Spleen (tissue), 11 donors: ENCODE results near the gene ALKBH6. TPM values are rescaled to one million over a fixed set of nuclear protein-coding genes. Genes with fewer than 3 reads are reported as not detected.
A peak's percentile ranks its signal among the peaks of the same experiment; 100 is the strongest.
"Not testable (repeated sequence)": the region's sequence is repeated elsewhere in the genome, so short reads cannot be mapped to it uniquely, and the experiment has no call there.

Experiments used
- DNase-seq: peaks from one replicate; pipeline ENCODE4 v3.0.0-alpha.2; 2020
- H3K27ac ChIP-seq, 8 donors: fragments of 200-600 bp; sonication (generic) in 7 of 8; 1 replicate in 4 of 8; 2 replicates in 4 of 8; pipeline versions ENCODE4 v1.5.0 to v1.8.0; 2016 to 2021; ENCODE audit warnings: inconsistent platforms in 4 of 8, mild to moderate bottlenecking in 4 of 8, moderate library complexity in 1 of 8
- H3K27me3 ChIP-seq, 7 donors: fragments of 200-600 bp; sonication (generic) in 6 of 7; replicated peaks in 1 of 7; 1 replicate in 4 of 7; 2 replicates in 3 of 7; pipeline versions ENCODE4 v1.5.0 to v1.8.0; 2016 to 2021; ENCODE audit warnings: inconsistent platforms in 3 of 7, mild to moderate bottlenecking in 1 of 7
- H3K36me3 ChIP-seq, 6 donors: fragments of 200-600 bp; sonication (generic) in 5 of 6; 1 replicate in 4 of 6; 2 replicates in 2 of 6; pipeline versions ENCODE4 v1.5.0 to v1.8.0; 2016 to 2021; ENCODE audit warnings: inconsistent platforms in 2 of 6
- H3K4me1 ChIP-seq, 6 donors: fragments of 200-600 bp; sonication (generic) in 5 of 6; 1 replicate in 3 of 6; 2 replicates in 3 of 6; pipeline versions ENCODE4 v1.5.0 to v1.8.0; 2016 to 2021; ENCODE audit warnings: inconsistent platforms in 3 of 6
- H3K4me3 ChIP-seq, 8 donors: fragments of 200-600 bp; sonication (generic) in 7 of 8; 1 replicate in 4 of 8; 2 replicates in 4 of 8; pipeline versions ENCODE4 v1.5.0 to v1.8.0; 2016 to 2021; ENCODE audit warnings: inconsistent platforms in 4 of 8, mild to moderate bottlenecking in 4 of 8, moderate library complexity in 2 of 8
- H3K9me3 ChIP-seq, 8 donors: fragments of 200-600 bp; sonication (generic) in 7 of 8; 1 replicate in 4 of 8; 2 replicates in 4 of 8; pipeline versions ENCODE4 v1.5.0 to v1.8.0; 2016 to 2021; ENCODE audit warnings: inconsistent platforms in 4 of 8
- POLR2A ChIP-seq, 3 donors: fragments of 450-650 bp; IDR thresholded peaks; one replicate each; pipeline ENCODE4 v1.5.1; 2017; ENCODE audit warnings: antibody characterized with exemption in 3 of 3, mild to moderate bottlenecking in 1 of 3
- POLR2AphosphoS5 ChIP-seq, 3 donors: sonication (generic); formaldehyde crosslinking; IDR thresholded peaks; one replicate each; pipeline ENCODE4 v1.5.1; 2017; ENCODE audit warnings: antibody characterized with exemption in 3 of 3
- WGBS, 5 donors: extraction: QIAGEN DNeasy Blood & Tissue Kit in 3 of 5; methylation state at CpG; one replicate each; pipeline versions ENCODE4 v1.1.5 to v1.1.7; 2013 to 2018; 5-methylcytosine and 5-hydroxymethylcytosine counted together
- intact Hi-C: fragments of 100-400 bp; cut with DNase I; formaldehyde crosslinking; loops from one replicate; pipeline ENCODE4 v1.15.0; 2023; ENCODE audit warnings: low total_unique reads
- polyA plus RNA-seq, 3 donors: library from polyadenylated mRNA; stranded (reverse); fragments of 200-250 nt; gene quantifications; one replicate each; pipeline ENCODE4 v1.2.1, GENCODE V29; 2013
- total RNA-seq, 7 donors: library from RNA; depleted of rRNA in 3 of 7; stranded (reverse); fragments of >200 nt in 3 of 7; fragmentation: NEBNext Ultra II Directional in 4 of 7; extraction: Animal tissue kit (Norgen Biotek cat#: 25700) in 4 of 7; gene quantifications; one replicate each; pipeline versions ENCODE4 v1.1.0 to v1.2.1, GENCODE V29; 2016 to 2021
- TF ChIP-seq, protein P1 (sequence below), 11 experiments: fragments of 200-600 bp in 7 of 11; fragments of 450-650 bp in 4 of 11; sonication (generic) in 4 of 11; IDR thresholded peaks in 8 of 11; conservative IDR thresholded peaks in 3 of 11; 1 replicate in 7 of 11; 2 replicates in 4 of 11; pipeline versions ENCODE4 v1.4.0 to v1.8.0; 2016 to 2021; ENCODE audit warnings: antibody characterized with exemption in 11 of 11, inconsistent platforms in 4 of 11, mild to moderate bottlenecking in 1 of 11
- donor health status: healthy with polysubstance abuse.
- donor health status: DM: no; HTN: no; CAD: no; lungs with moderate emphysema.
- donor health status: DM: no; HTN: no; CAD: no.
- donor health status: Bipolar disorder and iron deficiency.
- donor health status: healthy.
- donor health status: DM: no; HTN: no; CAD: no.
- donor health status: DM: yes; HTN: yes; CAD: no.

The ALKBH6 gene
- total and polyA plus RNA-seq, 10 donors: 21.3 to 65.3 (median 26.3) TPM

DNA sequence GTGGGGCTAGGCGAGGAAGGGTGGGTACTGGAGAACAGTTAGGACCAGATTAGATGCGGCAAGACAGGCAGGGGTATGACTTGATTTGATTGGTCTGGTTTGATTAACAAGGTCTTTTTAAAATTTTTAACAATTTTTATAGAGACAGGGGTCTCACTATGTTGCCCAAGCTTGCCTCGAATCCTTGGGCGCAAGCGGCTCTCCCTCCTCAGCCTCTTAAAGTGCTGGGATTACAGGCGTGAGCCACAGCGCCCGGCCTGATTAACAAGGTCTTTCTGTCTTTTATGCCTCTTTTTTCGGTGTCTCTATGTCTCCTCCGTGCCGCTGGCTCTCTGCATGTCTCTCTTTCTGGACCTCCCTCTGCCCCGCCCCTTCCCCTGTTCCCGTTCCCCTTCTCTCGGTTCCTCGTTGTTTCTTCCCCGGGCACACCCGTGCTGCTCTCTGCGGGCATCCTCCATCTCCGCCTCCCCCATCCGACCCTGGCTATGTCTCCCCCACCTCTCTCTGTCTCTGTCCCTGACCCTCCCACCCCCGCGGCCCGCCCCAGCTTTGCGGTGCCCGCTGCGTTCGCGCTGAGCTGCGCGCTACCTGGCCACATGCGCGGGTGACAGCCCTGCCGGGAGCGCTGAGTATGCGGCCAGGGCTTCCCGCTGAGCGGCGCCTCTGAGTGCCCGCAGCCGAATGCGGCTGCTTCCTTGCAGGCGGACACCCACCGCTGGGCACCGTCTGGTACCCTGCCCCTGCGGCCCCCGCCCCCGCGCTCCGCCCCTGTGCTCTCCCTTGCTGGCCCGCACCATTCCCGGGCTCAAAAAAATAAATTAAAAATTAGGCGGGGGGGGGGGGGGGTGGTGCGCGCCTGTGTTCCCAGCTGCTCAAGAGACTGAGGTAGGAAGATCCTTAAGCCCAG, 27.1 kb downstream of the ALKBH6 start:
- Histone ChIP-seq H3K36me3 (no peaks in the 10 kb centered on the region), H3K9me3 (peaks cover 0 to 7% (median 0%) of the 10 kb centered on the region in 8 donors), H3K4me1 (peaks cover 0 to 16% (median 14%) of the 10 kb centered on the region in 6 donors), H3K4me3 (peak overlapping the region; percentile 3 to 74 (median 40)), H3K27ac (peak overlapping the region in 2 of 8 donors; percentile 38 to 50), H3K27me3 (peaks cover 0 to 67% (median 12%) of the 10 kb centered on the region in 7 donors)
- peak; percentile 87 for DNase-seq
- intact Hi-C loops: no loop called here
- WGBS, 5 donors: 8 to 10% (median 9%) methylated on average over 44 to 54 of the region's 54 CpGs
- TF ChIP-seq, protein P1, sequence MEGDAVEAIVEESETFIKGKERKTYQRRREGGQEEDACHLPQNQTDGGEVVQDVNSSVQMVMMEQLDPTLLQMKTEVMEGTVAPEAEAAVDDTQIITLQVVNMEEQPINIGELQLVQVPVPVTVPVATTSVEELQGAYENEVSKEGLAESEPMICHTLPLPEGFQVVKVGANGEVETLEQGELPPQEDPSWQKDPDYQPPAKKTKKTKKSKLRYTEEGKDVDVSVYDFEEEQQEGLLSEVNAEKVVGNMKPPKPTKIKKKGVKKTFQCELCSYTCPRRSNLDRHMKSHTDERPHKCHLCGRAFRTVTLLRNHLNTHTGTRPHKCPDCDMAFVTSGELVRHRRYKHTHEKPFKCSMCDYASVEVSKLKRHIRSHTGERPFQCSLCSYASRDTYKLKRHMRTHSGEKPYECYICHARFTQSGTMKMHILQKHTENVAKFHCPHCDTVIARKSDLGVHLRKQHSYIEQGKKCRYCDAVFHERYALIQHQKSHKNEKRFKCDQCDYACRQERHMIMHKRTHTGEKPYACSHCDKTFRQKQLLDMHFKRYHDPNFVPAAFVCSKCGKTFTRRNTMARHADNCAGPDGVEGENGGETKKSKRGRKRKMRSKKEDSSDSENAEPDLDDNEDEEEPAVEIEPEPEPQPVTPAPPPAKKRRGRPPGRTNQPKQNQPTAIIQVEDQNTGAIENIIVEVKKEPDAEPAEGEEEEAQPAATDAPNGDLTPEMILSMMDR (IDR thresholded peaks at IDR 0.05 in 8 of 11, conservative IDR thresholded peaks at IDR 0.05 in 3 of 11): no peak
- peak in 1 of 3 donors; percentile 18 for TF ChIP-seq POLR2AphosphoS5 (IDR thresholded peaks at IDR 0.05)

DNA sequence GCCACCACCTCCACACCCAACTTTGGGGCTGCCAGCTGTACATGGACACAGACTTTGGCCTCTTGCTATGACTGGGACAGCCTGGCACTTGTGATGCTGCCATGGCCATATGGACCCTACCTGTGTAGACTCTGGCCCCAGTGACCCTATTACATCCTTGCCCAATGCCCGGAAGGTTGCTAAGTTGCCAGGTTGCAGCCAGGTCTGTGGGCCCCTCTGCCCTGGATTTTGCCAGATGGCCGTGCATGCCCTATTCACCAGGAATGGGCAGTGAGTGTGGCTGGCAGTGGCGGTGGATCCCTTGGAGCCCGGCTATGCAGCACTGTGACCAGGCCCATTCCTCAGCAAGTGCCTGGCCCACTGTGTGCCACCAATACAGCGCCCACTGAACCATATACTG, 27.9 kb downstream of the ALKBH6 start:
- no peak for DNase-seq
- 84 to 96% (median 92%) methylated on average over 1 to 5 of the region's 5 CpGs for WGBS, 5 donors
- H3K36me3 ChIP-seq: no peaks in the 10 kb centered on the region
- H3K9me3 ChIP-seq: peaks cover 0 to 7% (median 0%) of the 10 kb centered on the region in 8 donors
- H3K4me1 ChIP-seq: peaks cover 0 to 16% (median 14%) of the 10 kb centered on the region in 6 donors
- peaks cover 0 to 73% (median 12%) of the 10 kb centered on the region in 7 donors for H3K27me3 ChIP-seq
- TF ChIP-seq, protein P1 (IDR thresholded peaks at IDR 0.05 in 8 of 11, conservative IDR thresholded peaks at IDR 0.05 in 3 of 11): no peak
- no peak for TF ChIP-seq POLR2A (IDR thresholded peaks at IDR 0.05)
- no peak overlapping the region for H3K4me3 ChIP-seq
- no peak overlapping the region for H3K27ac ChIP-seq
- intact Hi-C loops: no loop called here

DNA sequence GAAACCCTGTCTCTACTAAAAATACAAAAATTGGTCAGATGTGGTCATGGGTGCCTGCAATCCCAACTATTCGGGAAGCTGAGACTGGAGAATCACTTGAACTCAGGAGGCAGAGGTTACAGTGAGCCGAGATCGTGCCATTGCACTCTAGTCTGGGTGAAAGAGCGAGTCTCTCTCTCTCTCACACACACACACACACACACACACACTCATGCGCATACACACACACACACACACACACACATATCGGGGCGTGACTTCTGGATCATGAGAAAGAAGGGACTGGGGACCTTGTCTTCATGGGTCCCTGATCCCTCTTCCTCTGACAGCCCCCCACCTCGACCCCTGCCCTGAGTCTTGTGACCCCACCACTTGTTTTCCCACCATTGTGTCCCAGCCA, 30.8 kb downstream of the ALKBH6 start:
- Histone ChIP-seq H3K27ac (no peak overlapping the region), H3K4me1 (peaks cover 0 to 16% (median 14%) of the 10 kb centered on the region in 6 donors), H3K36me3 (no peaks in the 10 kb centered on the region), H3K4me3 (no peak overlapping the region), H3K27me3 (peaks cover 0 to 88% (median 18%) of the 10 kb centered on the region in 7 donors), H3K9me3 (no peaks in the 10 kb centered on the region)
- DNase-seq: no peak
- WGBS, 5 donors: 80 to 86% (median 83%) methylated on average over 8 of the region's 8 CpGs
- intact Hi-C loops: no loop called here
- TF ChIP-seq POLR2A (IDR thresholded peaks at IDR 0.05) (no peak), POLR2AphosphoS5 (IDR thresholded peaks at IDR 0.05) (no peak)
- TF ChIP-seq, protein P1 (IDR thresholded peaks at IDR 0.05 in 8 of 11, conservative IDR thresholded peaks at IDR 0.05 in 3 of 11): no peak

DNA sequence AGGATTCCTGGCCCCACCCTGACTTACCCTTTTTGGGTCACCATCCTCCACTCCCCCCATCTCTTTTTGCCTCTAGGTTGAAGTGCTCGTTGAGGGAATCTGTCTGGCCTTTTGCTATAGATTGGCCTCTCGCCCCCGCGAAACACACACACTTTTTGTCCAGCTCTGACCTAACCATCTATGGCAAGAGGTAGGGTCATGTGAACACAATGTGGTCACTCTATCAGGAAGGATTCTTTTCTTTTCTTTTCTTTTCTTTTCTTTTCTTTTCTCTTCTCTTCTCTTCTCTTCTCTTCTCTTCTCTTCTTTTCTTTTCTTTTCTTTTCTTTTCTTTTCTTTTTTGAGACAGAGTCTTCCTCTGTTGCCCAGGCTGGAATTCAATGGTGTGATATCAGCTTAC, 33.0 kb downstream of the ALKBH6 start:
- H3K36me3 ChIP-seq, DNase-seq, H3K4me1 ChIP-seq, H3K9me3 ChIP-seq, intact Hi-C loops, H3K4me3 ChIP-seq, H3K27ac ChIP-seq: not testable (repeated sequence)
- H3K27me3 ChIP-seq: peaks cover 0 to 88% (median 6%) of the 10 kb centered on the region in 7 donors
- 80 to 91% (median 83%) methylated on average over 4 of the region's 4 CpGs for WGBS, 5 donors
